ENCODE measurements around the gene STAG1.
"Not testable (repeated sequence)": the region's sequence is repeated elsewhere in the genome, so short reads cannot be mapped to it uniquely, and the experiment has no call there.

STAG1 gene

DNA sequence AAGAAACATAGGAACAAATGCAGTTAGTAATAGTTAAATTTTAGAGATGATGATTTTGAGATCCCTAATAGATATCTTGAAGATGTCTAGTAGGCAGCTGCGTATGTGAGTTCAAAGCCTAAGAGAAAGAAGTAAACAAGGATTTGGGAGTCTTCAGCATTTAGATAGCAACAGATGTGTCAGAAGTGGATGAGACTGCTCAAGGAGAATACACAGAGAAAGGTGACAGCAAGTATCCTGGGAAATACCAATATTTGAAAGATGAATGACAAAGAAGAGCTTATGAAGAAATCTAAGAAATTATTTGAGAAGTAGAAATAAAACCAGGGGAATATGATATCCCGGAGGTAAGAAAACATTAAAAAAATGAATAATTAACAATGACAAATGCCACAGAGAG, 371.1 kb downstream of the STAG1 start:
- H3K27me3 ChIP-seq: no peaks in the 10 kb centered on the region
- DNase-seq: no peak
- no peaks in the 10 kb centered on the region for H3K9me3 ChIP-seq
- intact Hi-C loops (cut with DNase I; ENCODE audit: low total_unique reads): no loop called here
- no peaks in the 10 kb centered on the region for H3K4me1 ChIP-seq
- H3K36me3 ChIP-seq: peaks cover 7 to 14% (median 8%) of the 10 kb centered on the region in 3 donors
- H3K4me3 ChIP-seq: no peak overlapping the region
- no peak overlapping the region for H3K27ac ChIP-seq
- TF ChIP-seq, protein P1, sequence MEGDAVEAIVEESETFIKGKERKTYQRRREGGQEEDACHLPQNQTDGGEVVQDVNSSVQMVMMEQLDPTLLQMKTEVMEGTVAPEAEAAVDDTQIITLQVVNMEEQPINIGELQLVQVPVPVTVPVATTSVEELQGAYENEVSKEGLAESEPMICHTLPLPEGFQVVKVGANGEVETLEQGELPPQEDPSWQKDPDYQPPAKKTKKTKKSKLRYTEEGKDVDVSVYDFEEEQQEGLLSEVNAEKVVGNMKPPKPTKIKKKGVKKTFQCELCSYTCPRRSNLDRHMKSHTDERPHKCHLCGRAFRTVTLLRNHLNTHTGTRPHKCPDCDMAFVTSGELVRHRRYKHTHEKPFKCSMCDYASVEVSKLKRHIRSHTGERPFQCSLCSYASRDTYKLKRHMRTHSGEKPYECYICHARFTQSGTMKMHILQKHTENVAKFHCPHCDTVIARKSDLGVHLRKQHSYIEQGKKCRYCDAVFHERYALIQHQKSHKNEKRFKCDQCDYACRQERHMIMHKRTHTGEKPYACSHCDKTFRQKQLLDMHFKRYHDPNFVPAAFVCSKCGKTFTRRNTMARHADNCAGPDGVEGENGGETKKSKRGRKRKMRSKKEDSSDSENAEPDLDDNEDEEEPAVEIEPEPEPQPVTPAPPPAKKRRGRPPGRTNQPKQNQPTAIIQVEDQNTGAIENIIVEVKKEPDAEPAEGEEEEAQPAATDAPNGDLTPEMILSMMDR (IDR thresholded peaks at IDR 0.05): no peak

DNA sequence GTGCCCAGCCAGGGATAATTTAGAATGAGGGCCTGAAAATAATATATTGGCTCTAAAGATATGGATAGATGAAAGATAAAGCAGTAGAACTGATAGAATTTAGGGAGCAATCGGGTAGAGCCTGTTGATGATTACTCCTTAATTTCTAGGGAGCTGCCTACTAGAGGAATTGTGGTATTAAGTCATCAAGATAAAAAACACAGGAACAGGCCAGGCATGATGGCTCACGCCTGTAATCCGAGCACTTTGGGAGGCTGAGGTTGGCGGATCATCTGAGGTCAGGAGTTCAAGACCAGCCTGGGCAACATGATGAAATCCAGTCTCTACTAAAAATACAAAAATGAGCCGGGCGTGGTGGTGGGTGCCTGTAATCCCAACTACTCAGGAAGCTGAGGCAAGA, 371.6 kb downstream of the STAG1 start:
- Histone ChIP-seq H3K4me1 (no peaks in the 10 kb centered on the region), H3K4me3 (no peak overlapping the region), H3K27me3 (no peaks in the 10 kb centered on the region), H3K27ac (no peak overlapping the region), H3K9me3 (no peaks in the 10 kb centered on the region), H3K36me3 (peaks cover 8 to 17% (median 8%) of the 10 kb centered on the region in 3 donors)
- TF ChIP-seq, protein P1 (IDR thresholded peaks at IDR 0.05): no peak
- intact Hi-C loops (cut with DNase I; ENCODE audit: low total_unique reads): no loop called here
- DNase-seq: no peak

DNA sequence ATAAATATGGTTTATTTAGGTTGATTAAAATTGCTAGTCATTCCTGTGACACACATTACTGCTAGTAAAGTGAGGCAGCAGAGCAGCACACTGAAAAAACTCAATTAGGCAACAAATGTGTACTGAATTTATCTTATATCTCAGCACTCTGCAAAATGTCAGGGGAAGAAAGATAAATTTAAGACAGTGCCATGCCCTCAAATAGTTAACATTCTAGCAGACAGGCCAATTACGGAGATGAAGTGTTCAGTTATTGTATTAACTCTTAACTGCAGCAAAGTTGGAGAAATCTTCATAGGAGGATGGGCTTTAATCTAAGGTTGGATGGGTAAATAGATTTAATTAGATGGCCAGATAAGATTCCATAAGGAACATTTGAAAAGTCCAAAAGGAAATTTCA, 374.2 kb downstream of the STAG1 start:
- Histone ChIP-seq H3K27ac (no peak overlapping the region), H3K9me3 (no peaks in the 10 kb centered on the region), H3K4me1 (no peaks in the 10 kb centered on the region), H3K4me3 (no peak overlapping the region), H3K36me3 (peaks cover 8 to 19% (median 11%) of the 10 kb centered on the region in 3 donors), H3K27me3 (no peaks in the 10 kb centered on the region)
- no peak for DNase-seq
- TF ChIP-seq, protein P1 (IDR thresholded peaks at IDR 0.05): no peak
- intact Hi-C loops (cut with DNase I; ENCODE audit: low total_unique reads): no loop called here

DNA sequence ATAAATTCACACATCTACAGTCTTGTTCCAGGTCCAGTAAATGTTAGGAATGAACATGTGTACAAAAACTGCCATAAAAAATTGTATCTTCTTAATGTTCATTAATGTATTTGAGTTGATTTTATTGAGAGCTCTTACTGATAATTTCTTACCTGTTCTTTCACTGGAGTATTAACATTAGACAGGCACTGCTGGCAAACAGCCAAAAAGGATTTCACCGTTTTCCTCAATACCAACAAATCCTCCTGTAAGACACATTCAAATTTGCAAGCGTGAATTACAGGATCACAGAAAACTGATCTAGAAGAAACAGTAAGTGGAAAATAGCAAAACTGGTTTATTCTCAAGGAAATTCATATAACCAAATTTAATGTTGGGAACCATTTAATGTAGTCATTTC, 374.7 kb downstream of the STAG1 start:
- intact Hi-C loops (cut with DNase I; ENCODE audit: low total_unique reads): no loop called here
- TF ChIP-seq, protein P1 (IDR thresholded peaks at IDR 0.05): no peak
- Histone ChIP-seq H3K4me3 (no peak overlapping the region), H3K4me1 (no peaks in the 10 kb centered on the region), H3K27me3 (no peaks in the 10 kb centered on the region), H3K27ac (no peak overlapping the region), H3K36me3 (peaks cover 8 to 19% (median 11%) of the 10 kb centered on the region in 3 donors), H3K9me3 (no peaks in the 10 kb centered on the region)
- no peak for DNase-seq

DNA sequence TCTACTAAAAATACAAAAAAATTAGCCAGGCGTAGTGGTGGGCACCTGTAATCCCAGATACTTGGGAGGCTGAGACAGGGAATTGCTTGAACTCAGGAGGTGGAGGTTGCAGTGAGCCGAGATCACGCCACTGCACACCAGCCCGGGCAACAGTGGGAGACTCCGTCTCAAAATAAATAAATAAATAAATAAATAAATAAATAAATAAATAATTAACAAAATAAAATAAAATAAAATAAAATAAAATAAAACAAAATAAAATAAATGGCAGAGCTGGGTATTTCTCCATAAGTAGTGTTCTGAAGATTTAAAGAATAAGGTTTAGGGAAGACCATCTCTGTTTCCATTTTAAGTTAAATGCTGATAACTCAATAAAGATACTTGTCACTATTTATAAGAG, 376.4 kb downstream of the STAG1 start:
- H3K9me3 ChIP-seq; intact Hi-C loops (cut with DNase I; ENCODE audit: low total_unique reads); H3K27me3 ChIP-seq; H3K27ac ChIP-seq; H3K4me3 ChIP-seq; H3K4me1 ChIP-seq; DNase-seq: not testable (repeated sequence)
- peaks cover 8 to 19% (median 11%) of the 10 kb centered on the region in 3 donors for H3K36me3 ChIP-seq

DNA sequence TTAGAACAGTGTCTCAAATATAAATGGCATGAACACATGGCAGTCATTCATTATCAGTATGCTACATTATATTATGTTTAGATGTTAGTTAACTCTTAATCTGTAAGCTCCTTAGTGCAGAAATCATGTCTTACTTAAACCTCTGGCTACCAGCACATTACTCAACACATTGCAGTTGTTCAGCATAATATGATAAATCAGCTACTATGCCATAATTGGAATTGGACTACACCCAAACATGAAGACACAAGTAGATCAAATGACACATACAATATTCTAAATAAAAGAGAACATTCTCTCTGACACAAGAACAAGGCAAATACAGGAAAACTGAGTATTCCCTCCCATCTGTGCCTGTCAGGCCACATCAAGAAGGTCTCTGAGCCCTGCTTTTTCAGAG, 385.9 kb downstream of the STAG1 start:
- Histone ChIP-seq H3K9me3 (no peaks in the 10 kb centered on the region), H3K36me3 (peaks cover 7 to 26% (median 19%) of the 10 kb centered on the region in 3 donors), H3K27me3 (no peaks in the 10 kb centered on the region), H3K27ac (no peak overlapping the region), H3K4me3 (no peak overlapping the region), H3K4me1 (no peaks in the 10 kb centered on the region)
- intact Hi-C loops (cut with DNase I; ENCODE audit: low total_unique reads): no loop called here
- TF ChIP-seq, protein P1 (IDR thresholded peaks at IDR 0.05): no peak
- DNase-seq: no peak

Data from tibial artery (tissue), 4 donors.